HFFc6 (cell line): ENCODE results near the gene ZNHIT6. TPM values are rescaled to one million over a fixed set of nuclear protein-coding genes. Genes with fewer than 3 reads are reported as not detected.

Source experiments
- DNase-seq: peaks from one replicate; pipeline ENCODE4 v3.0.0-alpha.2; 2018
- H3K27ac Mint-ChIP-seq: 2 replicates; pipeline ENCODE4 v1.8.0; 2020; ENCODE audit warnings: mild to moderate bottlenecking, mixed read lengths
- H3K27me3 Mint-ChIP-seq: 2 replicates; pipeline ENCODE4 v1.8.0; 2021; ENCODE audit warnings: mild to moderate bottlenecking, moderate library complexity, mixed read lengths; ENCODE audit not compliant: insufficient read depth
- H3K36me3 Mint-ChIP-seq: 2 replicates; pipeline ENCODE4 v1.8.0; 2021; ENCODE audit warnings: low read depth, mixed read lengths
- H3K4me1 Mint-ChIP-seq: 2 replicates; pipeline ENCODE4 v1.8.0; 2020; ENCODE audit warnings: low read depth, mixed read lengths
- H3K4me3 Mint-ChIP-seq: 2 replicates; pipeline ENCODE4 v1.8.0; 2020; ENCODE audit warnings: mild to moderate bottlenecking, moderate library complexity, mixed read lengths
- H3K9me3 Mint-ChIP-seq: 2 replicates; pipeline ENCODE4 v1.8.0; 2020; ENCODE audit warnings: mild to moderate bottlenecking, mixed read lengths
- CTCF ChIP-seq: fragments of 200-600 bp; sonication (generic); IDR thresholded peaks from 2 replicates; pipeline ENCODE4 v1.5.0; 2021; ENCODE audit warnings: antibody characterized with exemption, mild to moderate bottlenecking
- total RNA-seq, 6 experiments: library from RNA; stranded (reverse); fragmentation: NEBNext Ultra II Directional; extraction: Animal tissue kit (Norgen Biotek cat#: 25700); gene quantifications; 2 replicates in 1 of 6; 3 replicates in 5 of 6; pipeline ENCODE4 v1.2.3, GENCODE V29; 2021

ZNHIT6 gene
- total RNA-seq, 6 experiments from 2014 or later = 21.5 to 25.9 (median 23.6) TPM

GRCh38 chr1:85705940-85706339, 2.3 kb downstream of the ZNHIT6 start:
- H3K36me3 Mint-ChIP-seq = peaks cover 43% of the 10 kb centered on the region
- DNase-seq = no peak
- H3K27ac Mint-ChIP-seq = no peak overlapping the region
- peaks cover 20% of the 10 kb centered on the region for H3K4me1 Mint-ChIP-seq
- no peaks in the 10 kb centered on the region for H3K9me3 Mint-ChIP-seq
- peak overlapping the region; percentile 61 for H3K4me3 Mint-ChIP-seq
- H3K27me3 Mint-ChIP-seq = no peaks in the 10 kb centered on the region
- TF ChIP-seq CTCF = no peak

GRCh38 chr1:85700422-85700821, 7.8 kb downstream of the ZNHIT6 start:
- TF ChIP-seq CTCF = no peak
- Mint-ChIP-seq H3K27me3 (no peaks in the 10 kb centered on the region), H3K4me1 (peaks cover 38% of the 10 kb centered on the region), H3K4me3 (no peak overlapping the region), H3K9me3 (no peaks in the 10 kb centered on the region), H3K27ac (no peak overlapping the region), H3K36me3 (peaks cover 53% of the 10 kb centered on the region)
- DNase-seq = no peak

- H3K9me3 Mint-ChIP-seq = no peaks in the 10 kb centered on the region
Observed at GRCh38 chr1:85697895-85698294, 10.3 kb downstream of the ZNHIT6 start.

GRCh38 chr1:85692730-85693314, 15.4 kb downstream of the ZNHIT6 start:
- peak overlapping the region; percentile 64 for H3K27ac Mint-ChIP-seq
- no peaks in the 10 kb centered on the region for H3K9me3 Mint-ChIP-seq
- H3K4me1 Mint-ChIP-seq = peaks cover 51% of the 10 kb centered on the region
- H3K4me3 Mint-ChIP-seq = no peak overlapping the region; the same call in 1 of the 2 replicates
- 0 out of 2 replicates have a peak, but pooled peaks cover 3% of the 10 kb centered on the region for H3K36me3 Mint-ChIP-seq
- DNase-seq = peak; percentile 61
- no peaks in the 10 kb centered on the region for H3K27me3 Mint-ChIP-seq
- peak; percentile 84 for TF ChIP-seq CTCF

More at GRCh38 chr1:85697895-85698294, 10.3 kb downstream of the ZNHIT6 start:
- TF ChIP-seq CTCF = no peak
- DNase-seq = no peak
- no peak overlapping the region for H3K27ac Mint-ChIP-seq
- H3K4me3 Mint-ChIP-seq = no peak overlapping the region
- peaks cover 39% of the 10 kb centered on the region for H3K4me1 Mint-ChIP-seq
- peaks cover 35% of the 10 kb centered on the region for H3K36me3 Mint-ChIP-seq
- H3K27me3 Mint-ChIP-seq = no peaks in the 10 kb centered on the region

- Mint-ChIP-seq H3K4me1 (peaks cover 51% of the 10 kb centered on the region), H3K9me3 (no peaks in the 10 kb centered on the region), H3K4me3 (no peak overlapping the region; the same call in 1 of the 2 replicates), H3K27ac (peak overlapping the region; percentile 65), H3K36me3 (0 out of 2 replicates have a peak, but pooled peaks cover 3% of the 10 kb centered on the region), H3K27me3 (no peaks in the 10 kb centered on the region)
- no peak for DNase-seq
- TF ChIP-seq CTCF = no peak
Observed at GRCh38 chr1:85689775-85690404, 18.3 kb downstream of the ZNHIT6 start.
